HG03025 (cell line): ENCODE data around the gene UBE2E3.
A peak's percentile ranks its signal among the peaks of the same experiment; 100 is the strongest.

Source experiments
- ATAC-seq: cut with Tn5 transposase; IDR thresholded peaks from one replicate; pipeline ENCODE4 v1.9.1; 2021; ENCODE audit warnings: mild to moderate bottlenecking, moderate library complexity; ENCODE audit not compliant: unreplicated experiment, low FRiP score

Gene UBE2E3

DNA sequence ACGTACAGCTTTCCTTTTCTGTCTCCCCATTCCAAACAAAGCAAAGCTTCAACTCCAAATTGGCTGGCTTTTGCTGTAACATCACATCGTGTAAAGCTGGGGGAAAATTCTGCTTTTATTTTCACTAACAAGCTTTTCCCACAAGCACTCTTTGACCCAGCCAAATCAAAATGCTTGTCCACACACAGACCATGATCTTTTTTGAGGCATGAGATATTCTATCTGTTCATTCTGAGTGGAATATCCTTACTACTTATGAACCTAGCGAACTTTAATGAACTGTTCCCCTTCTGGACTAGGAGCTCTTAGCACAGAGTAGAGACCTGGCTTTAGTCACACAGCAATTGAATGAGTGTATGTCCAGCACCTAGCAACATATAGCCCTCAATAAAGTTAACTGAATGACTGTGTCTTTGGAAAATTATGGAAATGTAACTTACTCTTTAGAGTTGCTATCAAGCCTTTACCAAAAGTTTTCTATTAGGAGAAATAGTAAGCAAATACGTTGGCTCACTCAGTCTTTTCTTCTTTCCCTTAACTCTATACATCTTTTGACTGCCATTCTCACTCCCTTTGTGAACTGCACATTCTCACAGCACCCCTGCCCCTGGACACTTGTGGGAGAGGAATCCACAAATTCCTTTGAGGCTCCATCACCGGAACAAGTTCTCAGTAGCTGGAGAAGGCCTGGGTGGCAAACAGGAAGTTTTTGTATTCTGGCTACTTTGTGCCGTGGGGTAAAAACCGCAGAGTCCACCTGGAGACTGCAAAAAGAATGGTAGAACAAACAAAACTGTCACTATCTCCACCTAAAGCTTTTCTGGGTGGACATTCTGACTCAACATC lies 1.3 kb upstream of the UBE2E3 start:
- no peak for ATAC-seq

DNA sequence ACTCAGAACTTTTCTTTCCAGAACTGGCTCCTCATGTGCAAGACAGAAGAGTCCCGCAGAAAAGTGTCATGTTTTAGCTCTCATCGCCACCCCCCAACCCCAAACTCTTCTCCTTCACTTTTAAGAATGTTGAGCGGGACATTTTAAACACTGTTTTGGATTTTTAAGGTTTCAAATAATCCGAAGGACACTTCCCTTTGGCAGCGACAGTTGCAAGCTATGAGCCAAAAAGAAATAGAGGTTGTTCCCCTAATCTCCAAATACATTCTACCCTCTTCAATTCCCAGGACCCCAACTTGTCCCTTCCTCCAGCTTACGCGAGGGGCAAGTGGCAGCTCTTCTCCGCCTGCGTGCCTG lies 678 bp upstream of the UBE2E3 start:
- no peak for ATAC-seq

DNA sequence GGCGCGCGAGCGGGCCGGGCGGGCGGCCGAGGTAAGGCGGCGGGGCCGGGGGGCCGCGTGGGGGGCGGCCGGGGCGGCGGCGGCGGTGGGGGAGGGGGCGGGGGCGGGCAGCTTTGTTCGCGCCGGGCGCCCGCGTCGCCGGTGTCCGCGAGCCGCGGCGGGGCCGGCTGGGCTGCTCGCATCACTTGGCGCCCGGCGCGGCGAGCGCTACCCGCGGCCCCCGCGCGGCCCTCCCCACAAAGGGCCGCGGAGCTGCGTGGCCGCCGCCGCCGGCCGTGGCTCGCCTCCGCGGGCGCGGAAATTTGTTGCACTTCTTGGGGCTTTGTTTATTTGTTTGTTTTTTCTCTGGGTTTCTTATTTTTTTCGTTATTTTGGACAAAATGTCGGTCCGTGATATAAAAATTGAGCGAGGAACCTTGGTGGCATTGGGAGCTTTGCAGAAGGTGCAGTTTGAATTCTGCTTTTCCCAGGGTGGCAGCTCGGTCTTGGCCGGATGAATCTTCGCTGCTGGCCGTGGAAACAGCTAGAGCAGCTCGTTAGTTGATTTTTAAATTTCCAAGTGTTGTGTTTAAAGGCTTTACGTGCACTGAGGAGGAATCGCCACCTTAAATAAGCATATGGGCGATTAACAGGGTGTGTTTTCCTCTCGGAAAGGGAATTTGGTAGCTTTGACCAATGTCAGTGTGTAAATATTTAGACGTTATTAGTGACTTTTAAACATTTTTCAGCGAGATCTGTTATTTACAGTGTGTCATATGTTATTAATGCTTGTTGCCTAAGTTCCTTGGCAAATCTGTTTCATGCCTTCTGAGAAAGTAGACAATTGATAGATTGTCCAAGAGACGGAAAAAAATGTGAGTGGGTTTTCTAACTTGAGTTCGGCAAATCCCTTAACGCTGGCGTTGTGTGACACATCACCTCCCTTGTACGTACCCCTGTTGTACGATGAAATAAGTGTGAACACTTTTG lies 822 bp downstream of the UBE2E3 start:
- ATAC-seq: peak; percentile 19

DNA sequence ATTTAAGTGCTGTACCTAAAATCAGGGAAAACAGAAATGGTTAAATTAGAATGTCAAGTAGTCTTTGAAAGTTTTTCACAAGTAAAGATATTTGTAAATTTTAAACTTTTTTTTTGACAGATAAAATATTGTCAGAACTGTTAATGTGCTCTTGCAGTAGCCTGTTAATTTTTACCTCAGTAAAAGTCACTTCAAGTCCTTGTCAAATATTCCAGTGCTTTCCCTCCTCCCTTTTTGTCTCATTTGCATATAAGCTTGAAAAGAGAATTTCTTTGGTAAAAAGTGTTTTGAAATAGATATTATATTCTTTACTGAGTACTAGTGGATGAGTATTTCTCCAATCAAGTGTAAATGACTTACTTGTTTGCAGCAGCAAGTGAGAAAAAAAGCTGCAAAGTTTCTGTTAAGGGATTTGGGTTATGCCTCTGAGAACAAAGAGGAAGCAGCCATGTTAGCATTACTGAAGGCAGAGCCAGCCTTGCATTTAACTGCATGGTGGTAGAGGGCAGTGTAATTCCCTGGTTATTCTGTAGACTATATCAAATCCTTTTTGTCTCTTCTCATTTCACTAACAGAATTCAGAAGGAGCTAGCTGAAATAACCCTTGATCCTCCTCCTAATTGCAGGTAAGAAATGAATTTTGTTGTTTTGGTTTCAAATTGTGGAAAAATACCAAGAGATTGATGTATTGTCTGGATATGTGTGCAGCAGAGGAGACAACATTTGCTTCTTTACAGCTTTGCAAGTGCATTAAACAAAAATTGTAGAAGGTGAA lies 3.2 kb downstream of the UBE2E3 start:
- peak; percentile 40 for ATAC-seq

DNA sequence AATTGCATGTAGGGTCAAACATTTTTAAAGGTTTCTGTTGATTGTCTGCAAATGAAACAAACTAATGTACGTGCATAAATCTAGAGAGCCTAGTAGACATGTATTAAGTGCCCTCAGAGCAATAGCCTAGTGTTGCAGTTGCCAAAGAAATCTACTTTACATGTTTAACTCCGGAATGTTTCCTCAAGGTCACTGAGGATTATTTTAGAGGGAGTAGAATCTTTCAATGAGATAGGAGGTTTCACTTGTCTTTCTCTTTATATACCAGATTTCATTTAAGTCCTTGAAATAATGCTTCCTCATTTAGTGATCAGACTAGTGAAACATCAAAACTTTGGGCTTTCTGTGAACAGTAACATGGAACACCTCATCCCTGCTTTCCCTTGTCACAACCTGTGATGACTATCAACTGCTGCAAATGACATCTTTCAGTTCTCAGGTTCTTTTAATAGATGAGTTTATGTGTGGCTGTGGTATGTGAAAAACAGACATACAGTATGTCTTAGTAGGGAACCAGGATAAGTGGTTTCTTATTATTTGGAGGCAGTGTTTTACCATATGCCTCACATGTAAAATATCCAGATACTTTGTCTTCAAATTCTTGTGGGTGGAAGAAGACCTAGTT lies 5.5 kb downstream of the UBE2E3 start:
- no peak for ATAC-seq

DNA sequence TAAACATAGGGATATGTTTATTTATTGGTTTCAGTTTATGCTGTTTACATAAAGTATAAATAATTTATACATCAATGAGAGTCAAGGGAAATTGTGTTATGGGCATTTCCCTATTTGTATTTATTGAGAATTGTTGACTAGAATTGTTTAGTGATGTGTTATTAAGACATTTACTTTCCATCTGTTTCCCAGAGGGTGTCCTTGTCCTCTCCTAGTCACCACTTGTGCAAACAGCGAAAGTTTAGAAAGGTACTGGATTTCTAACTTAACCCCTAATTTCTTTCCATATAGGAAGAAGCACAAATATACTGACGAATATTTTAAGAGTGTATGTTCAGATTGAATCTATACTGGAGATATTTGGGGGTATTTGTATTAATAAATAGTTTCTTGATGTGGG lies 6.7 kb downstream of the UBE2E3 start:
- no peak for ATAC-seq

DNA sequence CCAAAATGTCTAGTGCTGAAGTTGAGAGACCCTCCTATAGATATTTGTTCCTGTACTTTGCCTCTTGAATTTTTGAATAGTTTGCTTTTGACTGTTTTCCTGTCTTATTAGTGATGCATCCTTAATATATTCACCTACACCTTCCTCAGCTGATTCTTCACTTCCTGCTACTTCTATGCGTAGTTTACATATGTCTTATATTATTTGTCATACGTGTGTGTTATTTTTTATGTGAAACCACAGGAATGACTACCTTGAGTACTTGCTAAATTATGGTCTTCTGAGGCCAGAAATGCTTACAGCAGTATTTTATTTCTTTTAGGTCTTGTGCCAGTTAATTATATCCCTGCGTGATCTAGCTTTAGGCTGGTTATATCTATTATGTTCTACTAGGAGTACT lies 9.9 kb downstream of the UBE2E3 start:
- ATAC-seq: no peak

DNA sequence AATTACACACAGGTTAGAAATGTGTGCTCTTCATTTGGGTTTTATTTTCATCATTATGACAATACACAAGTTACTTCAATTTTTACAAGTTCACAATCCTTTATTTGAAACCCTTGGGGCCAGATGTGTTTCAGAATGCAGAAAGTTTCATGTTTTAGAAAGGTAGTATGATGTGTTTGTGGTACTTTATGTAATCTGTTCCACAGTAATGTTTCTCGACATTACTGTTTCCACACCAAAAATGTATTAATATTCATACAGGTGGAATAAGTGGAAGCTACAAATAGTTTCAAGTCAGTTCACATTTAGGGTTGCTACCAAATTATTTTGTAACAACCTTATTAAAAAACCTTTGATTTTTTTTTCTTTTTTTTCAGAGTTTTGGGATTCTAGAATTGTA lies 10.4 kb downstream of the UBE2E3 start:
- ATAC-seq: no peak

DNA sequence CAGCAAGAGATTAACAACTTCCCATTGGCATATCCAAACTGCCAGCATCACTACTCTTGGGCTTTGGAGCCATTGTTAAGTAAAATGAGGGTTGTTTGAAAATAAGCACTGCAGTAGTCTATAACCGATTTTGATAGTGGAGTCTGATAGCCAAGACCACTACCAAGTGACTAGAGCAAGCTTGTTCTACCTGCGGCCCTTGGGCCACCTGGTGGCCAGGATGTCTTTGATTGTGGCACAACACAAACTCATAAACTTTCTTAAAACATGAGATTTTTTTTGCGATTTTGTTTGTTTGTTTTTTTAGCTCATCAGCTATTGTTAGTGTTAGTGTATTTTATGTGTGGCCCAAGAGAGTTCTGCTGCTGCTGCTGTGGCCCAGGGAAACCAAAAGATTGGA lies 11.0 kb downstream of the UBE2E3 start:
- ATAC-seq: no peak

DNA sequence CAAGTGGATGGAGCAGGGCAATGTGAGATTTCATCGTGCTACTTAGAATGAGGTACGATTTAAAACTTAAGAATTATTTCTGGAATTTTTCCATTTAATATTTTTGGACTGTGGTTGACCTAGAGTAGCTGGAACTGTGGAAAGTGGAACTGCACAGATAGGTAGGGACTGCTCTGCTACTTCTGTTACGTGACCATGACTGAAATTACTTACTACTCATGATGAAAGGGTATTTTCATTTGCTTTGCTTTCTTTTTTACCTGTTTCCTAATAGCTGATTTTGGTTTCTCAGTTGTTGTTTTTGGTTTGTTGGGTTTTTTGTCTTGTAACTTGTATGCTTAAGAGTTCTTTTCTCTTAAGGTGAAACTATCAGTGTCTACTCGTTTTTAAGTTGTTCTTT lies 11.4 kb downstream of the UBE2E3 start:
- ATAC-seq: peak; percentile 92

DNA sequence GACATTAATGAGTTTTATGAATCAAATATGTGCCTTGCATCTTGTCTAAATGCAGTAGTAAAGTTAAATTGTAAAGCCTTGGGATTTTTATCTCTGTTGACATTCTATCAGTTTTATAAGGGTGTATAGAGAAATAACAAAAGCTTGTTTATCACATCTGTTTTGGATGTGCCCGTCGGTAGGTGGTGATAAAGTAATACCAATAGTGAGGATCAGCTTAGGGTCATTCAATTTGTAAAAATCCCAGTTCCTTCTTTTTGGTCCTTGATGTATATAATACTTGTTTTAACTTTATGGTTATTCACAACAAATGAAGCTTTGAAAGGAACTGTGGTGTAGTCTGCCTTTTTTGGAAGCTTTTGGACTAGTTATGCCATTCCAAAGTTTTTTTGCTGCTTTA lies 12.6 kb downstream of the UBE2E3 start:
- no peak for ATAC-seq

DNA sequence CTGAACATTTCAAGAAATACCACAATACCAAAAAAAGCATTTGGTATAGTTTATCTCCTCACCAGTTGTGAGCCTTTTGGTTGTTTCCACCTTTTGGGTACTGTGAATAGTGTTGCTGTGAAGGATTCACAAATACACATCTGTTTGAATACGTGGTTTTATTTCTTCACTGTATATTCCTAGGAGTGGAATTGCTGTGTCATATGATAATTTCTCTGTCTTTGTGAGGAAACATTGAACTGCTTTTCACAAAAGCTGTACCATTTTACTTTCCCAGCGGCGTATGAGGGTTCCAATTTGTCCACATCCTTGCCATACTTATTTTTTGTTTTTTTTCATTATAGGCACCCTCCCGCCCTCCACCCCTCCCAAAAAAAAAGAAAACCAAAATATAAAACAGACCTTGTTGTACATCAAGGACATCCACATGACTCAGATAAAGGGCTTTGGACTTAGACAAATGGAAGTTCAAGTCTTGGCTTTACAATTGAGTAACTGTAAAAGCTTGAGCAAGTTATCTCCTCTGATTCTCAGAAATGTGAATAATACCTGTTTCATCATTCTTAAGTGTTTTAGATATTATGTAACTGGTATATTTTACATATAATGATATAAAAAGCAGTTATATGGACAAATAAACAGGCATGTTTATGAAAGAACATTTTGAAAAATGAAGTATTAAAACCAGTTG lies 19.0 kb downstream of the UBE2E3 start:
- ATAC-seq: no peak

DNA sequence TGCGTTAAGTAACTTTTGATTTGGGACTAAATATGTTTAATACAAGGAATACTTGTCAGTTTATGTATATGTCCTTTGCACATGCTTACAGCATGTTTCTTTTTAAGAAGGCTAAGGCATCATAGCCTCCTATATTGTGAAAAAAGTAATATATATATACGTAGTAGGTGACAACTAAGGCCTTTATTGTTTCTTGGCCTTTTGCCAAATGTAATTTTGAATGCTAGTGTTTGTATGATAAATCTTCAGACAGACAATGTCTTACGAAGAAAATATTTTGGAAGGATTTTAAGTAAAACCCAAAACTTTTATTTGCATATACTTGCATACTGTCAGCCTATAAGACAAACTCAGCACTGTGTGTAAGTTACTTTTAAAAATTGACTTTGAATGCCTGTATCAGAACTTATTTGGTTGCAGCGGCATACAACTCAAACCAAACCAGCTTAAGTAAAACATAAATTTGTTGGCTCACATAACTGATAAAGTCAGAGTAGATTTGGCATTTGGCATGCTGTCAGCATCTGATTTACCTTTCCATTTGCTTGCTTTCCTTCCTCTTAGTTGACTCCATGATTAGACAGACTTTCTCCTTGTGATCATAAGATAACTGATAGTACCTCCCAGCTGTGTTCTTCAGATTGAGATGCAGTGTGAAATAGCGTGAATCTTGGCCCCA lies 24.4 kb downstream of the UBE2E3 start:
- no peak for ATAC-seq

DNA sequence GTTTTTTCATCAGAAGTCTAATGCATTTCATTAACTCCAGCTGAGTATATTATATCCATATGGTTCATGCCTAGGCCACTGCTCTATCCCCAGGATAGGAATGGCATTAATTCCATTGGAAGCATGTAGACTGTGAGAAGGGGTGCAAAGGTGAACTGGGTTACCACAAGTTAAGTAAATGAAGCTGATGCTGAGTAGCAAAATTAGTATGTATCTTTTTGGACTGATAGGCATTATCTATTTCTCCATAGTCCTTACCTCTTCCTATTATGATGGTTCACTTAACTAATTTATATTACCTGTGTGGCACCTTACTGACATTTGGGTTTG lies 24.9 kb downstream of the UBE2E3 start:
- ATAC-seq: no peak

DNA sequence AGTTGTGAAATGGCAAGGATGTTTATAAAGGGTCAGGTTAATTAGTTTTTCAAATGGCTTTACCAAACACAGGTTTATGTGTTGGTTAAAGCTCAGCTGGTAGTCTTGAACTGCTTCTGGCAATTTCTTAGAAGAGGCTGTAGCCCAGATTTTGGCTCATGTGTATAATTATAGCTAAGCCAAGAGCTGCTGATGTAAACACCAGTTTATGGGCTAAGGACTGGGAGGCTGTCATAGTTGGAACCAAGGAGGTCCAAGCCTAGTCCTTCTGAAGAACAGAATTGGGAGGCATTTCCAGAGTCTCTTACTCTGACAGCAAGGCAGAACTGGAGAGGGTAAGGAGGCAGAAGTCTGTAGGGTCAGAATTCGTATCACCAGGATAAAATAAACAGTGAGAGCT lies 25.4 kb downstream of the UBE2E3 start:
- no peak for ATAC-seq

DNA sequence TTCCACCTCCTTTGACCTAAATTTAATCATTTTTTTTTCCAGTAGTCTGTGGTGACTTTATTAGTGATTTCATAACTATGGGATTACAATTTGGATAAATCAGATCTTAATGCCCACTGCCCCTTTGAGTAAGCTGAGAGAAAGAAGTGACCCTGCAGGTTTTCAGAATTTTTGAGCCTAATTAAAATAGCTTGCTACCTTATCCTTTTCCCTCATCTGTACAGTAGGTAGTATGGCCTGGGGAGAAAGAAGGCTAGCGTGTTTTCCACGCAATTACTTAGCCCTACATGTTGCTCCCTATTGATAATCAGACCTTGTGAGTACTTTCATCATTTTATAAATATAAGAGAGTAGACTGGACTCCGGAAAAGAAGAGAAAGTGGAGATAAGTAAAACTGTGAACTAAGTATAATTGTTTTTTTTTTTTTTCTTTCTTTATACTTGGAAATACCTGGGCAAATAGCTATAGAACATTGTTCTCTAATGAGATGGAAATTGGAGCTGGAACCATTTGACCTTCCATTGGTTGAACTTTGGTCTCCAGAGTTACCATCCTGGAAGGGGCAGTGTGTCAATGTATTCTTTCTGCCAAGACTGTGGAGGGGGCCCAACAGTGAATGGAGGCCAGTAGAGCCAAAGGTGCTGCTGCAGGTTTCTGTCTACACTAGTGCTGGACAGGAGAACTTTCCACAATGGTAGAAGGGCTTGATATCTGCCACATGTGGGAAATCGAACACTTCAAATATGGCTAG lies 26.9 kb downstream of the UBE2E3 start:
- no peak for ATAC-seq

DNA sequence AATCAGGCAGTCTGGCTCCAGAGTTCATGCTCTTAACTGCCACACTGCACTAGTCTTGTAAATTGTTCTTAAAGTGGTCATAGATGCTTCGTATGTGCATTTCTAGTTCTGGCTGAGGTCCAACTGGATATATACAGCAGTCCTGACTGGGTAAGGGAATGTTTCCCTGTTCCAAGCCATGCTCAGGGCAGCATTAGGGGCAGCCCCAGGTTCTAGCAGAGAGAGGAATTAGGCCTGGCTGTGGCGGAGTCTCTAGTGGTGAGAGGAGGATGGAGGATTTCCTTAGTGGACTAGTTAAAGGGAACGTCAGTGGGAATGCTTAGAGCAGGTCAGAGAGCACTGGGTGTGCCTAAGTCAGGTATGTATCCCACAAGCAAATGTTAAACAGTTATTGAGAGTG lies 28.0 kb downstream of the UBE2E3 start:
- ATAC-seq: no peak

DNA sequence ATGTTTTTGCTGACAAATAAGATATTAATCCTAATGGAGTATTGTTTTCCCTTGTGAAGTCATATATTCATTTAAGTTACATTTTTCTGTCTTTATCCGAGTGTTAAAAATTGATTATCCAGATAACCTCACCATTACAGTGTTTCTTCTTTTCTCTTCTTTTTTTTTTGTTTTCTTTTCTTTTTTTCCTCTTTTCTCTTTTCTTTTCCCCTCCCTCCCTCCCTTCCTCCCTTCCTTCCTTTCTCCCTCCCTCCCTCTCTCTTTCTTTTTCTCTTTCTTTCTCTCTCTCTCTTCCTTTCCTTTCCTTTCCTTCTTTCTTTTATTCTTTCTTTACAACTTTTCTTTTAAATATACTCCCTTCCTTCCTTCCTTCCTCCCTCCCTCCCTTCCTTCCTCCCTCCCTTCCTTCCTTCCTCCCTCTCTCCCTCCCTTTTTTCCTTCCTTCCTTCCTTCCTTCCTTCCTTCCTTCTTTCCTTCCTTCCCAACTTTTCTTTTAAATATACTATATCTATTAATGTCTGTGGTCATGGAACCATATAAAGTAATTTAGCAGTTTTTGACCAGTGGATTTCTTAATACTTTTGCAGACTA lies 40.9 kb downstream of the UBE2E3 start:
- ATAC-seq: no peak
